IMR-90 (cell line): Measurements from ENCODE around the gene TCAP. TPM values are rescaled to one million over a fixed set of nuclear protein-coding genes. Genes with fewer than 3 reads are reported as not detected.
A peak's percentile ranks its signal among the peaks of the same experiment; 100 is the strongest.

ENCODE experiments used
- ATAC-seq: fragments of 200-7000 bp; cut with Tn5 transposase; 2 replicates; pipeline ENCODE4 v1.9.1; 2020; ENCODE audit warnings: low read depth, mild to moderate bottlenecking, moderate library complexity
- BruUV-seq: library from RNA; stranded (reverse); fragments of 400-500 nt; replicated peaks from 2 replicates; lab custom pipeline; 2021; lab: Mats Ljungman, UMichigan
- CTCF ChIA-PET: fragments of 300-600 bp; formaldehyde crosslinking; extraction: SDS; loops from one replicate; lab custom pipeline; 2021; ENCODE audit warnings: antibody characterized with exemption; lab: Yijun Ruan, JAX
- POLR2A ChIA-PET: fragments of 300-600 bp; sonication (Branson Sonifier 250); formaldehyde crosslinking; loops from one replicate; lab custom pipeline; 2022; ENCODE audit warnings: antibody characterized with exemption; ENCODE audit not compliant: unreplicated experiment; lab: Charles Lee
- DNase-seq: peaks from one replicate; pipeline ENCODE4 v3.0.0; 2013
- H2AFZ ChIP-seq: replicated peaks from 2 replicates; pipeline ENCODE3; 2013; ENCODE audit warnings: low read length, mild to moderate bottlenecking; ENCODE audit not compliant: poor library complexity
- H2AK5ac ChIP-seq: 2 replicates; pipeline ENCODE4 v1.6.1; 2013; ENCODE audit warnings: low read depth, low read length, inconsistent platforms
- H2AK9ac ChIP-seq: replicated peaks from 2 replicates; pipeline ENCODE3; 2013; ENCODE audit warnings: mild to moderate bottlenecking, low read depth, low read length, moderate library complexity; ENCODE audit not compliant: poor library complexity
- H2BK120ac ChIP-seq: 2 replicates; pipeline ENCODE4 v1.6.1; 2013; ENCODE audit warnings: low read depth, low read length, inconsistent platforms
- H2BK15ac ChIP-seq: 3 replicates; pipeline ENCODE4 v1.6.1; 2013; ENCODE audit warnings: low read depth, low read length, inconsistent platforms
- H2BK20ac ChIP-seq: 2 replicates; pipeline ENCODE4 v1.6.1; 2013; ENCODE audit warnings: low read depth, mild to moderate bottlenecking, inconsistent platforms, low read length, moderate library complexity
- H2BK5ac ChIP-seq: 2 replicates; pipeline ENCODE4 v1.6.1; 2013; ENCODE audit warnings: mild to moderate bottlenecking, low read depth, low read length, inconsistent platforms; ENCODE audit not compliant: poor library complexity, severe bottlenecking
- H3K14ac ChIP-seq: replicated peaks from 2 replicates; pipeline ENCODE4 v1.6.1; 2013; ENCODE audit warnings: low read depth, low read length, inconsistent platforms
- H3K18ac ChIP-seq: 2 replicates; pipeline ENCODE4 v1.6.1; 2013; ENCODE audit warnings: low read depth, low read length, control low read depth
- H3K23ac ChIP-seq: 2 replicates; pipeline ENCODE4 v1.6.1; 2013; ENCODE audit warnings: low read depth, low read length, inconsistent platforms
- H3K27ac ChIP-seq: 2 replicates; pipeline ENCODE4 v1.5.1; 2013; ENCODE audit warnings: mild to moderate bottlenecking, control low read depth, low read length; ENCODE audit not compliant: insufficient read depth
- H3K27me3 ChIP-seq: 2 replicates; pipeline ENCODE4 v1.6.1; 2013; ENCODE audit warnings: low read length; ENCODE audit not compliant: control insufficient read depth, insufficient read depth
- H3K36me3 ChIP-seq: 2 replicates; pipeline ENCODE4 v1.6.1; 2013; ENCODE audit warnings: low read length, mixed read lengths; ENCODE audit not compliant: control insufficient read depth, insufficient read depth
- H3K4ac ChIP-seq: 2 replicates; pipeline ENCODE4 v1.6.1; 2013; ENCODE audit warnings: low read depth, low read length, inconsistent platforms
- H3K4me1 ChIP-seq: 2 replicates; pipeline ENCODE4 v1.6.1; 2013; ENCODE audit warnings: low read length, mixed read lengths; ENCODE audit not compliant: control insufficient read depth, insufficient read depth
- H3K4me2 ChIP-seq: 2 replicates; pipeline ENCODE4 v1.6.1; 2013; ENCODE audit warnings: low read depth, mild to moderate bottlenecking, control low read depth, low read length, moderate library complexity
- H3K4me3 ChIP-seq: 2 replicates; pipeline ENCODE4 v1.5.1; 2013; ENCODE audit warnings: low read depth, mild to moderate bottlenecking, control low read depth, low read length, moderate library complexity; ENCODE audit not compliant: insufficient read depth
- H3K56ac ChIP-seq: 2 replicates; pipeline ENCODE4 v1.6.1; 2013; ENCODE audit warnings: low read length, inconsistent platforms; ENCODE audit not compliant: insufficient read depth; ENCODE audit errors: extremely low read depth
- H3K79me1 ChIP-seq, 2 experiments: 2 replicates each; pipeline ENCODE4 v1.6.1; 2013; ENCODE audit warnings: low read length in 2 of 2, inconsistent platforms in 1 of 2, low read depth in 1 of 2
- H3K9ac ChIP-seq: 2 replicates; pipeline ENCODE4 v1.6.1; 2013; ENCODE audit warnings: low read depth, low read length, control low read depth
- H3K9me1 ChIP-seq: 2 replicates; pipeline ENCODE4 v1.6.1; 2013; ENCODE audit warnings: low read length, inconsistent platforms; ENCODE audit not compliant: insufficient read depth
- H3K9me3 ChIP-seq: 2 replicates; pipeline ENCODE4 v1.6.1; 2013; ENCODE audit warnings: low read length; ENCODE audit not compliant: control insufficient read depth, insufficient read depth
- H4K20me1 ChIP-seq: 2 replicates; pipeline ENCODE4 v1.6.1; 2013; ENCODE audit warnings: low read length, inconsistent platforms; ENCODE audit not compliant: insufficient read depth
- H4K5ac ChIP-seq: 2 replicates; pipeline ENCODE4 v1.6.1; 2013; ENCODE audit warnings: mild to moderate bottlenecking, low read depth, low read length, control low read depth
- H4K8ac ChIP-seq, 2 experiments: 2 replicates each; pipeline ENCODE4 v1.6.1; 2013; ENCODE audit warnings: low read depth in 2 of 2, low read length in 2 of 2, control low read depth in 1 of 2, inconsistent platforms in 1 of 2
- H4K91ac ChIP-seq: 2 replicates; pipeline ENCODE4 v1.6.1; 2013; ENCODE audit warnings: low read depth, low read length, inconsistent platforms; ENCODE audit not compliant: insufficient read depth
- CHD1 ChIP-seq: IDR thresholded peaks from 2 replicates; pipeline ENCODE4 v1.6.1; 2012; ENCODE audit warnings: low read depth, low read length, improper control_type of control experiment
- CTCF ChIP-seq: conservative IDR thresholded peaks from 2 replicates; pipeline ENCODE4 v1.5.1; 2012; ENCODE audit warnings: mild to moderate bottlenecking, low read depth, low read length, improper control_type of control experiment
- MAFK ChIP-seq: IDR thresholded peaks from 2 replicates; pipeline ENCODE4 v1.6.1; 2012; ENCODE audit warnings: low read depth, low read length, improper control_type of control experiment
- WGBS, 2 experiments: methylation state at CpG; one replicate each; pipeline versions ENCODE4 v1.1.5 to v1.1.7; 2013; ENCODE audit warnings: missing lambda C conversion rate in 2 of 2; ENCODE audit not compliant: insufficient read length in 1 of 2; ENCODE audit errors: extremely low coverage in 2 of 2; 5-methylcytosine and 5-hydroxymethylcytosine counted together
- dilution Hi-C: fragments of 300-500 bp; cut with HindIII; formaldehyde crosslinking; loops from one replicate; pipeline ENCODE4 v1.14.3; 2018; ENCODE audit warnings: low sequenced_read_pairs; ENCODE audit not compliant: unreplicated experiment
- in situ Hi-C: fragments of 300-500 bp; cut with MboI; formaldehyde crosslinking; loops from 3 replicates; pipeline ENCODE4 v1.14.3; 2019; ENCODE audit warnings: low sequenced_read_pairs, inconsistent platforms, mixed read lengths
- intact Hi-C: fragments of 100-400 bp; cut with micrococcal nuclease; formaldehyde crosslinking; loops from 2 replicates; pipeline ENCODE4 v1.10.0; 2022
- polyA plus RNA-seq, 3 experiments: library from polyadenylated mRNA; depleted of rRNA; stranded (reverse); fragments of >200 nt; gene quantifications; 2 replicates each; pipeline ENCODE4 v1.2.3, GENCODE V29; 2012; ENCODE audit warnings: low replicate concordance in 1 of 3
- total RNA-seq: library from RNA; depleted of rRNA; stranded (reverse); fragments of >200 nt; gene quantifications from 2 replicates; pipeline ENCODE4 v1.2.3, GENCODE V29; 2012

The TCAP gene
- total and polyA plus RNA-seq, 2 of the 4 experiments (the other 2 are of a cell fraction), result under 0.01 to 0.21 TPM

- TF ChIP-seq CTCF (no peak), MAFK (no peak)
These were observed 38.8 kb downstream of the TCAP start (continued) for GRCh38 chr17:39703913-39704312.

GRCh38 chr17:39704821-39705551, 39.8 kb downstream of the TCAP start:
- no peak overlapping the region for H2AK9ac ChIP-seq
- no peak overlapping the region for H3K27ac ChIP-seq
- H4K91ac ChIP-seq, result no peak overlapping the region
- H3K4ac ChIP-seq, result no peak overlapping the region
- no peak overlapping the region for H2BK15ac ChIP-seq
- H2AK5ac ChIP-seq, result no peak overlapping the region
- CTCF ChIA-PET, result interaction anchor here (0.6 to 1.1 kb wide), 2 partner anchors 17 to 76 kb away, joined by 3 to 5 read pairs; partner anchors contain the start of gene PGAP3
- H3K4me3 ChIP-seq, result no peak overlapping the region
- dilution Hi-C loops, result no loop called here
- H3K9me1 ChIP-seq, result peaks cover 20% of the 10 kb centered on the region
- POLR2A ChIA-PET, result no interaction called here
- H3K23ac ChIP-seq, result no peak overlapping the region
- ATAC-seq (peak; percentile 16; the same call in 1 of the 2 replicates), DNase-seq (peak; percentile 50)
- H2AFZ ChIP-seq, result no peak overlapping the region
- H3K4me1 ChIP-seq, result peaks cover 19% of the 10 kb centered on the region
- no peak overlapping the region for H4K8ac ChIP-seq
- H4K20me1 ChIP-seq, result peaks cover 55% of the 10 kb centered on the region
- no peak overlapping the region for H3K4me2 ChIP-seq
- no peak overlapping the region for H2BK120ac ChIP-seq
- no peak overlapping the region for H3K56ac ChIP-seq
- no peaks in the 10 kb centered on the region for H3K27me3 ChIP-seq
- no peak overlapping the region for H2BK5ac ChIP-seq
- intact Hi-C loops, result no loop called here
- TF ChIP-seq CTCF, result peak; percentile 58
- no peak for TF ChIP-seq CHD1
- no peak overlapping the region for H3K18ac ChIP-seq
- peaks cover 0 to 68% of the 10 kb centered on the region in 2 experiments; a peak in 3 of 4 replicates for H3K79me1 ChIP-seq
- no peak overlapping the region for H4K5ac ChIP-seq
- H2BK20ac ChIP-seq, result no peak overlapping the region
- no peak overlapping the region for H3K14ac ChIP-seq
- no peak overlapping the region for H3K9ac ChIP-seq
- WGBS, 2 experiments, result 100% methylated on average over 1 of the region's 11 CpGs; no CpG with 5 or more reads in 1 of the 2 experiments
- no peaks in the 10 kb centered on the region for H3K9me3 ChIP-seq
- no TSS peak for BruUV-seq
- in situ Hi-C loops, result no loop called here
- H3K36me3 ChIP-seq, result peaks cover 27% of the 10 kb centered on the region
